Stimulated activated naive CD8-positive, alpha-beta T cell treated with anti-CD3 and anti-CD28 coated beads, Interleukin-15, Interleukin-2, amounts not matched to agents 100 ng/mL and 50 ng/mL, for 24 hours (primary cell): Measurements from ENCODE around the gene EME1.

ENCODE experiments used
- H3K27ac Mint-ChIP-seq: one replicate; pipeline ENCODE4 v1.8.0; 2021; ENCODE audit warnings: mild to moderate bottlenecking, mixed read lengths
- H3K27me3 Mint-ChIP-seq: one replicate; pipeline ENCODE4 v1.8.0; 2021; ENCODE audit warnings: mixed read lengths
- H3K36me3 Mint-ChIP-seq: one replicate; pipeline ENCODE4 v1.8.0; 2021; ENCODE audit warnings: low read depth, mixed read lengths
- H3K4me1 Mint-ChIP-seq: one replicate; pipeline ENCODE4 v1.8.0; 2021; ENCODE audit warnings: low read depth, mixed read lengths
- H3K4me3 Mint-ChIP-seq: one replicate; pipeline ENCODE4 v1.8.0; 2021; ENCODE audit warnings: mild to moderate bottlenecking, mixed read lengths
- H3K9me3 Mint-ChIP-seq: one replicate; pipeline ENCODE4 v1.8.0; 2021; ENCODE audit warnings: mixed read lengths

EME1 gene

DNA sequence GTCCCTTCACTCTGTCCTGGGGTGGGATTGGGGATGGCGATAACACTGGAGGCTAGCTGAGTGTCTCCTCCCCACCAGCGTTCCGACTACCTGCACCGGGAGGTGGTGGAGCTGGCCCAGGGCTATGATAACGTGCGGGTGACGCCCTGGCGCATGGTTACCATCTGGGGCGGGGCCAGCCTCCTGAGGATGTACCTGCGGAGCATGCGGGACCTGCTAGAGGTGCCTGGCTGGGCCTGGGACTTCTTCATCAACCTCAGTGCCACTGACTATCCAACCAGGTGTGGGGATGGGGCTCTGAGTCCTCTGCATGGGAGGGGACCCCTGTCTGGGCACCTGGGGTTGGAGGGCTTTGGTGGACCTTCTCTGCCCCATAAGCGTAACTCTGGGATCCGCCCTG lies 18.3 kb upstream of the EME1 start:
- Mint-ChIP-seq H3K27me3 (no peaks in the 10 kb centered on the region), H3K27ac (no peak overlapping the region), H3K4me3 (no peak overlapping the region), H3K4me1 (peaks cover 5% of the 10 kb centered on the region), H3K36me3 (peaks cover 19% of the 10 kb centered on the region), H3K9me3 (no peaks in the 10 kb centered on the region)

DNA sequence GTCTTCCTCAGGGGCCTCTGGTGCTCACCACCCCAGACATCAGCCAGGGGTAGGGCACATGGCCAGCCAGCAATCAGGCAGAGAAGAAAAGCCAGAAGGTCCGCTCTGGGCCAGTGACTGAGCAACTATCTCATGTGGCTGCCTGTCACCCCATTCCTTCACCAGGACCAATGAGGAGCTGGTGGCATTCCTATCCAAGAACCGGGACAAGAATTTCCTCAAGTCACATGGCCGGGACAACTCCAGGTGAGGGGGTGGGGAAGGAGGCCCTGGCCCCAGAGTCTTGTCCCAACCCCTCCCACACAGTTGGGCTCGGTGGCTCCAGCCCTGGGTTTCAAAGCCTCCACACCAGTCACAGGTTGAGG lies 17.7 kb upstream of the EME1 start:
- H3K27me3 Mint-ChIP-seq = no peaks in the 10 kb centered on the region
- H3K4me3 Mint-ChIP-seq = no peak overlapping the region
- H3K4me1 Mint-ChIP-seq = peaks cover 5% of the 10 kb centered on the region
- H3K9me3 Mint-ChIP-seq = no peaks in the 10 kb centered on the region
- peaks cover 19% of the 10 kb centered on the region for H3K36me3 Mint-ChIP-seq
- no peak overlapping the region for H3K27ac Mint-ChIP-seq

DNA sequence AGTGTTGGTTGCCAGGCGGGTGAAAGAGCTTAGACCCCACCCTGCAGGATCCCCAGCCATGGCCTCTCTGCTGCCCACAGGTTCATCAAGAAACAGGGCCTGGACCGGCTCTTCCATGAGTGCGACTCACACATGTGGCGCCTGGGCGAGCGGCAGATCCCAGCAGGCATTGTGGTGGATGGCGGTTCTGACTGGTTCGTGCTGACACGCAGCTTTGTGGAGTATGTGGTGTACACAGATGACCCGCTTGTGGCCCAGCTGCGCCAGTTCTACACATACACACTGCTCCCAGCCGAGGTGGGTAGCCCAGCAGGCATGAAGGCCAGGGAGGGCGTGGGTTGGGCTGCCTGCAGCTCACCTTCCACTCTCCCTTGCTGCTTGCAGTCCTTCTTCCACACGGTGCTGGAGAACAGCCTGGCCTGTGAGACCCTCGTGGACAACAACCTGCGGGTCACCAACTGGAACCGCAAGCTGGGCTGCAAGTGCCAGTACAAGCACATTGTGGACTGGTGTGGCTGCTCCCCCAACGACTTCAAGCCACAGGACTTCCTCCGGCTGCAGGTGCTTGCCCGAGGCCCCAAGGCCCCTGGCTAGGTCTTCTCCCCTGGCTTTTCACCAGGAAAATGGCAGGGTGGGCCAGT lies 17.2 kb upstream of the EME1 start:
- no peak overlapping the region for H3K4me3 Mint-ChIP-seq
- no peak overlapping the region for H3K27ac Mint-ChIP-seq
- no peaks in the 10 kb centered on the region for H3K27me3 Mint-ChIP-seq
- peaks cover 19% of the 10 kb centered on the region for H3K36me3 Mint-ChIP-seq
- H3K9me3 Mint-ChIP-seq = no peaks in the 10 kb centered on the region
- peaks cover 5% of the 10 kb centered on the region for H3K4me1 Mint-ChIP-seq

DNA sequence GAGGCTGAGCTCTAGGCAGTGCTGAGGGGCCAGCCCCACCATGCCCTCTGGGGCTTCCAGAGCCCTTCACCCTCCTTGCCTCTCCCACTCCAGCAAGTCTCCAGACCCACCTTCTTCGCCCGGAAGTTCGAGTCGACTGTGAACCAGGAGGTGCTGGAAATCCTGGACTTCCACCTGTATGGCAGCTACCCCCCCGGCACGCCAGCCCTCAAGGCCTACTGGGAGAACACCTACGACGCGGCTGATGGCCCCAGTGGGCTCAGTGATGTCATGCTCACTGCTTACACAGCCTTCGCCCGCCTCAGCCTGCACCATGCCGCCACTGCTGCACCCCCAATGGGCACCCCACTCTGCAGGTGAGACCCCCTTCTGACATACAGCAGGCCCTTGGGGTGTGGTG lies 16.6 kb upstream of the EME1 start:
- H3K4me1 Mint-ChIP-seq = peaks cover 5% of the 10 kb centered on the region
- H3K9me3 Mint-ChIP-seq = no peaks in the 10 kb centered on the region
- H3K36me3 Mint-ChIP-seq = peaks cover 19% of the 10 kb centered on the region
- no peak overlapping the region for H3K27ac Mint-ChIP-seq
- no peak overlapping the region for H3K4me3 Mint-ChIP-seq
- no peaks in the 10 kb centered on the region for H3K27me3 Mint-ChIP-seq

DNA sequence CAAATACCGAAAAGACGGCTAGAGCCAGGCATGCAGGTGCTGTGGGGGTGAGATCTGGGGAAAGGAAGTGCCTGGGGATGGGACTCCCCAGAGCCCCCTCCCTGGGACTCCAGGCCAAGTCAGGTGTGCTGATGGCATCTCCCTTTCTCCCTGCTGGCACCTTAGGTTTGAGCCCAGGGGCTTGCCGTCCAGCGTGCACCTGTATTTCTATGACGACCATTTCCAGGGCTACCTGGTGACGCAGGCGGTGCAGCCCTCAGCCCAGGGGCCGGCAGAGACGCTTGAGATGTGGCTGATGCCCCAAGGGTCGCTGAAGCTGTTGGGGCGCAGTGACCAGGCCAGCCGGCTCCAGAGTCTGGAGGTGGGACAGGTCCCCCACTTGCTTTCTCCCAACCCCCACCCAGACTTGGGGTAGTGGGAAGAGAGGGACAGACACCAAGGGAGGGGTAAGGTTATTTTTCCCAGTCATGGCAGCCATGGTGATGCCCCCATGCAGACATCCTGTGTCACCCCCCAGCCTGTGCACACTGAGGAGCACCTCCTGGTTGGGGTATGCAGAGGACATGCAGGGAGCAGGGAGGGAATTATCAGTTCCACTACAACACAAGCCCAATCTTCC lies 16.0 kb upstream of the EME1 start:
- H3K27me3 Mint-ChIP-seq = no peaks in the 10 kb centered on the region
- H3K9me3 Mint-ChIP-seq = no peaks in the 10 kb centered on the region
- no peak overlapping the region for H3K27ac Mint-ChIP-seq
- peaks cover 19% of the 10 kb centered on the region for H3K36me3 Mint-ChIP-seq
- H3K4me1 Mint-ChIP-seq = peaks cover 8% of the 10 kb centered on the region
- no peak overlapping the region for H3K4me3 Mint-ChIP-seq

DNA sequence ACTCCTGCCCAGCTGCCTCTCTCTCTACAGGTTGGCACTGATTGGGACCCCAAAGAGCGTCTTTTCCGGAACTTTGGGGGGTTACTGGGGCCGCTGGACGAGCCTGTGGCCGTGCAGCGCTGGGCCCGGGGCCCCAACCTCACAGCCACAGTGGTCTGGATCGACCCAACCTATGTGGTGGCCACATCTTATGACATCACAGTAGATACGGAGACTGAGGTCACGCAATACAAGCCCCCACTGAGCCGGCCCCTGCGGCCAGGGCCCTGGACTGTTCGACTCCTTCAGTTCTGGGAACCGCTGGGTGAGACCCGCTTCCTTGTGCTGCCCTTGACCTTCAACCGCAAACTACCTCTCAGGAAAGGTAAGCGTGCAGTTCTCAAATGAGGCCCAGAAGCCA lies 14.9 kb upstream of the EME1 start:
- Mint-ChIP-seq H3K9me3 (no peaks in the 10 kb centered on the region), H3K36me3 (peaks cover 17% of the 10 kb centered on the region), H3K4me3 (no peak overlapping the region), H3K27ac (no peak overlapping the region), H3K27me3 (no peaks in the 10 kb centered on the region), H3K4me1 (peaks cover 13% of the 10 kb centered on the region)

DNA sequence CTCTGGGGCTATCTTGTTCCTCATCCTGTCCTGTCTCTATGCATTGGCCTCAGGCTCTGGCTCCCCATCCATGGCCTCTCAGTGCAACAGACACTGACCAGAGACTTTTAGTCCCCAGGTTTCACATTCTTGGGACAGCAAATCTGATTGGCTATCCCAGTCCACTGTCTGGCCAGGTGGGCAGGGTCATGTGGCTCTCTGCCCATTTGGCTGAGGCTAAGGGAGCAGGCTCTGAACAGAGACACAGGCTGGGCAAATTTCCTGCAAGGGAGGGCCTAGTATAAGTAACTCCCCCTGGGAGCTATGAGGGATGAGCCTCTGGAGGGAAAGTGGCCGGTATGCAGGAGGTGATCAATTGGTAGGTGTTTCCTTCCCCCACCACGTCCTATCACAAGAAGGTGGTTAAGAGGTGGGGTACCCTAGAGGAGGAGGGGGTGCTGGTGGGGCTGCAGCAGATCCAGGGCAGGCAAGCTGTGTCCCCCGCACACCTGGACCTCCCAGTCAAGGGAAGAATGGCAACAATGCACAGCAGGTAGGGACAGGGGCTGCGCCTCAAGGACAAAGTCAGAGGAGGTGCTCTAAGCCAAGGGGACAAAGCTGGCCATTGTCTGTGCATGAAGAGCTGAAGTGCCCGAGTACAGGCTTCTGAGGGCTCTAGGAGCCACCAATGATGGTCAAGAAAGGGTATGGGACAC lies 13.9 kb upstream of the EME1 start:
- no peak overlapping the region for H3K4me3 Mint-ChIP-seq
- peaks cover 15% of the 10 kb centered on the region for H3K36me3 Mint-ChIP-seq
- H3K9me3 Mint-ChIP-seq = no peaks in the 10 kb centered on the region
- no peak overlapping the region for H3K27ac Mint-ChIP-seq
- no peaks in the 10 kb centered on the region for H3K27me3 Mint-ChIP-seq
- peaks cover 13% of the 10 kb centered on the region for H3K4me1 Mint-ChIP-seq

DNA sequence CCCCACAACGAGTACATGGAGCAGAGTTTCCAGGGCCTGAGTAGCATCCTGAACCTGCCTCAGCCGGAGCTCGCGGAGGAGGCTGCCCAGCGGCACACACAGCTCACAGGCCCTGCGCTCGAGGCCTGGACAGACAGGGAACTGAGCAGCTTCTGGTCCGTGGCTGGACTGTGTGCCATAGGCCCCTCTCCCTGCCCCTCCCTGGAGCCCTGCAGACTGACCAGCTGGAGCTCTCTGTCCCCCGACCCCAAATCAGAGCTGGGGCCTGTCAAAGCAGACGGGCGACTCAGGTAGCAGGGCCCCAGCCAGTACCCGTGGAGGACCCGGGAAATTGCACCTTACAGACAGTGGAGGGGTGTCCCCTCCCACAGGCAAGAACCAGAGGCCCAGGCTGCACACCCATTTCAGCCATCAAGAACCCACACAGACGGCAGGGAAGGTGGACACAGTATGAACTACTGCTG lies 13.0 kb upstream of the EME1 start:
- no peak overlapping the region for H3K4me3 Mint-ChIP-seq
- H3K27me3 Mint-ChIP-seq = no peaks in the 10 kb centered on the region
- peaks cover 12% of the 10 kb centered on the region for H3K36me3 Mint-ChIP-seq
- no peaks in the 10 kb centered on the region for H3K9me3 Mint-ChIP-seq
- peaks cover 13% of the 10 kb centered on the region for H3K4me1 Mint-ChIP-seq
- no peak overlapping the region for H3K27ac Mint-ChIP-seq

DNA sequence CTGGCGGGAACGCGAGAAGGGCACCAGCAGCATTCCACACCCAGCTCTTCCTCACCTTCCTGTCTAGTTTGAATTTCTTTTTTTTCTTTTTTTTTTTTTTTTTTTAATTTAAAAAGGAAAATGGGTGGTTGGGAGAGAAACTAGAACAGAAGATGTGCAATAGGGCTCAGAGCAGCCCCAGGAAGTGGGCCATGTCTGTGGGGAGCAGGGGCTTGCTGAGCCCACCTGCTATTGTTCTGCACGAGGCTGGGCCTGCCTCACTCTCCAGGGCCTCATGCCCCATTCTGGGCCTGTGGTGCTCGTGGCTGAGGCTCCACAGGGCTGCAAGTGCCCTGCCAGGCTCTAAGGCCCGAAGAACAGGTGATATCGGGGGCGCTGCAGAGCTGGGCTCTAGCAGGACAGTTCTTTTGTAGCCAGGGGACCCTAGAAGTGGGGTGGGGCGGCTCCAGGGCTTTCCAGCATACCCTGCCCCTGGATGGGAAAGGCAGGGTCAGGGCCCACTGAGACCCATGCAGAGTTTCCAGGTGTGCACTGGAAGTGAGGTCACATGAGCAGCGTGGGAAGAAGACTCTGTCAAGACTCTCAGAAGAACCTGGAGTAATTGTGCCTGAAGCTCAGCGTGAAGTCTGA lies 12.4 kb upstream of the EME1 start:
- Mint-ChIP-seq H3K36me3 (peaks cover 16% of the 10 kb centered on the region), H3K4me3 (no peak overlapping the region), H3K27ac (peak overlapping the region; percentile 55), H3K4me1 (peaks cover 13% of the 10 kb centered on the region), H3K9me3 (no peaks in the 10 kb centered on the region), H3K27me3 (no peaks in the 10 kb centered on the region)

DNA sequence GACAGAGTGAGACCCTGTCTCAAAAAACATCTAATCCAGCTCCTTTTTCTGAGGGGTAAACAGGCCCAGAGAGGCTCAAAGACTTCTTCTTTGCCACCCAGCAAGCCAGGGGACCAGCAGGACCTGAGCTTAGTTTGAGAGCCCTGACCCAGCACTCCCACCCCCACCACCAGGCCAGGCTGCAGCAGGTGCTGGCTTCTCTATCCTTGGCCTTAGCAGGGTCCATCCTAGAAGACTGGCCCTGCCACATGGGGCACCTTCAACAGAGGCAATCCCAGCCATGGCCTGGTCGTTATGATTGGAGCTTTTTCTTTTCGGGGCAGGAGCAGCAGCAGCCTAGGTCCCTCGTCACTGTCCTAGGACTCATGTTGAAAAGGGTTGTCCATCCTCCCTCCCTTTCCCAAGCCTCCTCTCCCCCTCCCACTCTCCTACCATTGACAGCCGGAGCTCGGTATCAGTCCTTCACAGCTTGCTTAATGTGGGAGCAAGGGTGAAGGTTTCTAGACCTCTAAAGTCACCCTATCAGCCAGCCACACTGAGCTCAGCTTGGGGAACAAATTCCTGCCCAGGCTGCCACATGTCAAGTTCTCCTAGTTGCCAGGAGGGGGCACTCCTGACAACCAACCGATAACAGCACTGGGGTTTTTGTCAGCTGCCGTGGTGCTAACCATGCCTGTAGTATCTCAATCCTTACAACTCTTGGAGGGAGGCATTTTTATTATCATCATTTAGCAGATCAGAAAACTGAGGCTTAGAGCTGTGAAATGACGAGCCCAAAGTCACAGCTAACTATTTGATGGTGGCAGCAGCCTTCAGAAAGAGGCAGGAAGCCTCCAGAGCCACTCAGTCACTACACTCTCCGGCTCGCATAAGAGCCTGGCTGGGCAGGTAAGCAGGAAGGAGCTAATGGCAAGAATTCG lies 11.2 kb upstream of the EME1 start:
- H3K9me3 Mint-ChIP-seq = no peaks in the 10 kb centered on the region
- peaks cover 13% of the 10 kb centered on the region for H3K4me1 Mint-ChIP-seq
- H3K4me3 Mint-ChIP-seq = no peak overlapping the region
- H3K36me3 Mint-ChIP-seq = peaks cover 15% of the 10 kb centered on the region
- peak overlapping the region; percentile 3 for H3K27ac Mint-ChIP-seq
- H3K27me3 Mint-ChIP-seq = no peaks in the 10 kb centered on the region

DNA sequence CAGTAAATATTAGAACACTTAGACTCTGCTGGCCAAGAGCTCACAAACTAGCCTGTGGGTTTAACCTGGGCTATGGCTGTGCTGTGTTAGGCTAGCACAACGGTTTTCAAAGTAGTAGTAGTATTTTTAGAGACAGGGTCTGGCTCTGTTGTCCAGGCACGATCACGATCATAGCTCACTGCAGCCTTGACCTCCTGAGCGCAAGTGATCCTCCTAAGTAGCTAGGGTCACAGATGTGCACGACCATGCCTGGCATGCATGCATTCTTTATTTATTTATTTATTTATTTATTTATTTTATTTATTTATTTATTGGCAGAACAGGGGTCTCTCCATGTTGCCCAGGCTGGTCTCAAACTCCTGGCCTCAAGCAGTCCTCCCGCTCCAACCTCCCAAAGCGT lies 10.4 kb upstream of the EME1 start:
- Mint-ChIP-seq H3K9me3 (no peaks in the 10 kb centered on the region), H3K4me3 (no peak overlapping the region), H3K27me3 (no peaks in the 10 kb centered on the region), H3K36me3 (peaks cover 17% of the 10 kb centered on the region), H3K27ac (no peak overlapping the region), H3K4me1 (peaks cover 13% of the 10 kb centered on the region)

DNA sequence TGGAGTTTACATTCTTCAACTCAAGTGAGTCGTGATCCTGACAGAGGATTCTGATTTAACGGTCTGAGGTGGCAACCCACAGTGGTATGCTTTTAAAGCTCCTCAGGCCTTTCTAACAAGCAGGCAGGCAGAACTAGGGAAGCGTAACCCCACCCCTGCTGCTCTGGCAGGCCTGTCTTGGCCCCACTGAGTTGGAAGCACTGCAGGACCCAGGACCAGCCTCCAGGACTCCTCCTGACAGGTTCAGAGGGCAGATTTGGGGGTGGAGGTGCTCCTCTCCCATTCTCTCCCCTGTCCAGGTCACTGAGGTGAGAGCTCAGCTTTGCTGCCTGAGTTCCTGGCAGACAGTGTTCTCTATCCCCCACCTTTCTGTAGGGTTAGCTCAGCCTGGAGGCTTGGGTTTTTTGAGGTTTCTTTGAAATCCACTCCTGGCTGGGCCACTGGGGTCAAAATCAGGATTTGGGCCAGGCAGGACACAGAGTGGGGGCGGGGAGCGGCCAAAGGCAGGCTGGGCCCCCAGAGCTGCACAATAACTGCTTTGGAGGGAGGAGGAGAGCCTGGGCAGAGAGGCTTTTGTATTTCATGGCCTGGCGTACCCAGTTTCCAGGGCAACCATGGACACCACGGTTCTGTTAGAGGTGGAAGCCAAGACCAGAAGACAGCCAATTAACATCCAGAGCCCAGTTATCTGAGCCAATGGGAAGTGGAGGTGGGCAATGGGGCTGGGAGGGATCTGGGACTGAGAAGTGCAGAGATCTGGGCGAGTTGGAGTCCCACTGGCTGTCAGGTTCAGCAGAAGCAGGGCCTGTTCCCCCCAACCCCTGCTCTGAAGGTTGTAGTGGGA lies 9.6 kb upstream of the EME1 start:
- no peak overlapping the region for H3K27ac Mint-ChIP-seq
- peaks cover 13% of the 10 kb centered on the region for H3K4me1 Mint-ChIP-seq
- peaks cover 25% of the 10 kb centered on the region for H3K36me3 Mint-ChIP-seq
- H3K27me3 Mint-ChIP-seq = no peaks in the 10 kb centered on the region
- H3K9me3 Mint-ChIP-seq = no peaks in the 10 kb centered on the region
- H3K4me3 Mint-ChIP-seq = no peak overlapping the region

DNA sequence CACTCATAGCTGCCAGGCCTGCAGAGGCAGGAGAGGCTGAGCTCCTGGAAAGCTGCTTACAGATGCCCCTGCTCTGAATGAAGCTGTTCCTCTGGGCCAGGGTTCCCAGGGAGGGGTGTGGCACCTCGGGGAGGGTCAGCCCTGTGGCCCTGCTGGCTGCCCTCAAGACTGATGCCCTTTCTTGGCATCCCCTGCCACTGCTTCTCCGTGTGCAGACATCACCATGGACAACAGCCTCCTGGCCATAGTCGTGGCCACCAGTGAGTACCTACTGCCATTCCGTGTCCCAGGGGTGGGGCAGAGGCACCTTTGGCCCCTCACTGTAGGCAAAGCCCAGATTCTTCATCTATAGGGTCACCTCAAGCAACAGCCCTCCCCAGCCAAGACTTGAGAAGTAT lies 9.0 kb upstream of the EME1 start:
- Mint-ChIP-seq H3K27me3 (no peaks in the 10 kb centered on the region), H3K9me3 (no peaks in the 10 kb centered on the region)

DNA sequence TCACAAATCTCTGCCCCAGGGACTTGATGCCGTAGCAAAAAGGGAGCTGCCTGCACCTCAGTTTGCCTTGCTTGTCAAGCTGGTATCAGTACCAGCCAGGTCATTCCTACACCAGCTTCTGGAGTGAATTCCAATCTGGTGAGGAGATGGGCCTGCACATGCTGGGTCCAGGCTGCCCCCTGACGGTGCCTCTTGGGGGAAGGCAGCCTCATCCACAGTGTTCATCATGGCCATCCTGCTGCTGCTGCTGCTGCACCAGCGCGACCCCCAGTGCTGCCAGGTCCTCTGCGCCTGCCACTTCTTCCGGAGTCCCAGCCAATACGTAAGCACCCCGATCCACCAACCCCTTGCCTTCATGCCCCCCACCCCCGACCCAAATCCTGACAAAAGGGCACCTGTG lies 8.3 kb upstream of the EME1 start:
- no peak overlapping the region for H3K4me3 Mint-ChIP-seq

More for the DNA sequence above, 9.0 kb upstream of the EME1 start:
- no peak overlapping the region for H3K27ac Mint-ChIP-seq
- H3K4me3 Mint-ChIP-seq = no peak overlapping the region
- peaks cover 26% of the 10 kb centered on the region for H3K36me3 Mint-ChIP-seq
- peaks cover 11% of the 10 kb centered on the region for H3K4me1 Mint-ChIP-seq

More for the DNA sequence above, 8.3 kb upstream of the EME1 start:
- Mint-ChIP-seq H3K4me1 (peaks cover 8% of the 10 kb centered on the region), H3K36me3 (peaks cover 29% of the 10 kb centered on the region), H3K27ac (no peak overlapping the region), H3K27me3 (no peaks in the 10 kb centered on the region), H3K9me3 (no peaks in the 10 kb centered on the region)
